H54 (cell line): ENCODE results near the gene IKZF2.

ENCODE experiments used
- DNase-seq: peaks from one replicate; pipeline ENCODE4 v3.0.0; 2011; ENCODE audit warnings: low spot score, mixed read lengths; ENCODE audit not compliant: insufficient read length
- FAIRE-seq: peaks from 3 replicates; lab custom pipeline; 2011; peaks lifted over from hg19 to GRCh38; lab: Jason Lieb, UNC
- POLR2A ChIP-seq: IDR thresholded peaks from 2 replicates; pipeline ENCODE4 v1.6.1; 2011; ENCODE audit warnings: low read depth, mild to moderate bottlenecking, low read length

Gene IKZF2

DNA sequence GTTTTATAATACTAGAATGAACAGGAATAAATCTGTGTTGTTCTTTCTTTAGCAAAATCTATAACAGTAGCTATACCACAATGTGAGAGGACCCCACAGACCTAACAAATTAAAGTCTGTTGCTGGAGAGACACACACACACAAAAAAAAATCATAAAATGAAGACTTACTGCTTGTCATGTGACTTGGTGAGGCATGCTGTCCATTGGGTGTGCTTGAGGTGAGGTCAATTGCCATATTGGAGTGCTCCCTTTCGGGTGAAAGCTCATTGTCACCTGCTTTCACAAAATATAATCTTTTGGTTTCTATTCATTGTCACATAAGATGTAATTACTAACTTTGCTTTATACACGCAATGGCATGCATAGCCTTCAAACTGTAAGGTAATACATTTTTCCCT lies 3.9 kb downstream of the IKZF2 start:
- no peak for DNase-seq
- FAIRE-seq = no peak
- no peak for TF ChIP-seq POLR2A

DNA sequence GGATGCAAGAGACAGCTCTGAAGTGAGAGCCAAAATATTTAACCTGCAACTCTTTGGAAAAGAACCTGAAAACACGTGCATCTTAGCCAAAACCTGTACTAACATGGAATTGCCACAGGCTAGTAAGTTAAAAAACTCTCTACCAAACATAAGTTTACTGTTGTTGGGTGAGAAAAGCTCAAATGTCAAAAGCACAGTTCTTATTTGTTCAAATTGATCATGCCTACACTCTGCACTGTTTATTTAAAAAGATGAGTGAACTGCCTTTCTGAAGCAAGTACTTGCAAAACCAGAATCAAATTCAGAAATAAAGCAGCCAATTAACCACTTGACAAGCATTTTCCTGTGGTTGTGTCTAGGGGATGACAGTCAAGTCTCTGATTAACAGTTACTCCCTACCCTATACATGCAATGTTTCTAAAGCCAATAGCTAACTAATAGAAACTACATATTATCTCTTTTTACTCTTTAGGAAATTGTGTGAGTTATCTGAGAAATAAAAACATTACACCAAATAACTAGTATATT lies 5.6 kb downstream of the IKZF2 start:
- DNase-seq (no peak), FAIRE-seq (no peak)
- TF ChIP-seq POLR2A = no peak

DNA sequence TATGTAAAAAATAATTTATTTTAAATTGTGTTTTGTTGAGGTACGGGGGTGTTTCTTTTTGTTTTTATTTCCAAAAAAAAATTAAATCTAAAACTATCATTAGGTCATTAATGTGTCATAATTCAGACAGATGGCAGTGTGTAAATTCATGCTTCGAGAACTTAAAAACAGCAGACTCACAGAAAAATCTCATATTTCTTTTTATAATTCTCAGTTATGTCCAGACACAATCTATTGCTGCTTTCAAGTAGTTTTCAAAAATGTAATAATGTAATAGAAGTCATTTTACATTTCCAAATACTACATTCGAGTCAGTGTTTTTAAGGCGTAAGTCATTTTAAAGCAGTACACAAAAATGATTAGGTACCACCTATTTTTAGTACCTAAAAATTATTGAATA lies 14.3 kb downstream of the IKZF2 start:
- no peak for DNase-seq
- TF ChIP-seq POLR2A = no peak
- FAIRE-seq = no peak

DNA sequence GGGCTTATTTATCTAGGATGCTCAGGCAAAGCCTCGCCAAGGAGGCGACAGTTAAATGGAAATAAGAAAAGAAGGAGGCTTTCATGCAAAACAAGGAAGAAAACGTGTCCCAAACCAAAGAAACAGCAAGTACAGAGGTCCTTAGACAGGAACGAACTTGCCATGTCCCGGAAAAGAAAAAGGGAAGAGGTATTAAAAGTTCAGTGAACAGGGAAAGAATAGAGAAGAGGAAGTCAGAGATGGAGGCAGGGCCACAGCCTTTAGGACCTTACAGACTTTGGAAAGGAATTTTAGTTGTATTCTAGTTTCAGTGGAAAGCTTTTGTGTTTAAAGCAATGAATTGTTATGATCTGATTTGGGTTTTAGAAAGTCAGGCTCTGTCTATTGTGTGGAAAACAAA lies 22.1 kb downstream of the IKZF2 start:
- TF ChIP-seq POLR2A = no peak
- FAIRE-seq (no peak), DNase-seq (no peak)

DNA sequence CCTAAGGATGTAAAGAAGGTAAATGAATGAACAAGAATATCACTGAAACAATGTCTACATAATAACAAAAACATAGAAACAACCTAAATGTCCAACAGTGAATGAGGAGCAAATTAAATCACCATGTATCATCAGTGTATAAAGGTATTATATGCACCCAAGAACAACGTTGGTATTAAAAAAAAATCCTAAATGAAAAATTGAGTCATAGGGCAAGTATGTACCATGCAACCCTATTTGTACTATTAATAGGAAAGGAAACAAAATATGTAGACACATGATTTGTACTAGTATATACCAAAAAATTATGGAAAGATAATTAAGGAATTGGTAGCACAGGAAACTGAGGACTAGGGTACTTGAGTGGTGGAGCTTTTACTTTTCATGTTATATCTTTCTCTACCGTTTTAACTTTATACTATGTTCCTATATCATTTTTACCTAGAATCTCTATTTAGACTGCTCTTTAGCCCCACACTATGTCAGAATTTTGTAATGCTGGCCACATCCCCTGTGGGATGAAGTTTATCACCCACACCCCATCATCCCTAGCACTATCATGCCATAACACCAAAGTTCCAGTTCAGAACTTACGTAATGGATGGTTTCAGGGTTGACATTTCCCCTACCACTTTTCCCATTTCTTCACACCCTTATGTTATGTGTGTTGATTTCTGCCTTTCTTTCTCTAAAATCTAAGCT lies 25.6 kb downstream of the IKZF2 start:
- no peak for DNase-seq
- TF ChIP-seq POLR2A = no peak
- FAIRE-seq = no peak

DNA sequence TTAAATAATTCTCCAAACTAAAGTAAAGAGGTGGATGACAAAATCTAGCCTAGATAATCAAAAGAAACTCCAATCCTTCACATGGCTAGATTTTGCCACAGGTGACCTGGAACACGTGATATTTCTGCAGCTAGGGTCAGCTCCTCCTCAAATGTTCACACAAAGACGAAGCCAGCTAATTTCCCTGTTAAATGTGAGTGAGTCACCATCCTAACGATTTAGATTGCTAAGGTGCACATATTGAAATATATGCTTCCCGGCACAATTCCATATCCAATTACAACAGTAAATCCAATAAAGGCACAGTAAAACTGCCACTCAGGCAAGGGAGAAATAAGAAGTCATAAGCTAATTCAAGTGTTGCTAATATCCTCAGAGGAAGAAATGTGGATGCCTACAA lies 28.7 kb downstream of the IKZF2 start:
- no peak for FAIRE-seq
- DNase-seq = no peak
- TF ChIP-seq POLR2A = no peak

DNA sequence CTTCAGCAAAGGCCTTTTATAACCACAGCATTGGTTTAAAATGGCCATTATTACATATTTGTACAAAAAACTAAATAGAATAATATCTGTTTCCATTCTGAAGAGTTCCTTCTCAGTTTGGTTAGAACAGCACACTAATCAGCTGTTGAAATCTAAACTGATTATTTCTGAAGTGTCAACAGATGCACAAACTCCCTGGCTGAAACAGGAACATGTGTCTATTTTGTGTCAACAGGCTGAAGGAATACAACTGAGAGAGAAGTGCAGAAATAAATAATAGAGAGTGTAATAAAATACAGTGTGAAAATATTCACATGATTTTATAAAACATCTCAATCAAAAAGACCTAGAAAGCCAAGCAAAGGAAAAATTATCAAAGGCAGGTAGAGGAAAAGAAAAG lies 29.7 kb downstream of the IKZF2 start:
- FAIRE-seq (no peak), DNase-seq (no peak)

DNA sequence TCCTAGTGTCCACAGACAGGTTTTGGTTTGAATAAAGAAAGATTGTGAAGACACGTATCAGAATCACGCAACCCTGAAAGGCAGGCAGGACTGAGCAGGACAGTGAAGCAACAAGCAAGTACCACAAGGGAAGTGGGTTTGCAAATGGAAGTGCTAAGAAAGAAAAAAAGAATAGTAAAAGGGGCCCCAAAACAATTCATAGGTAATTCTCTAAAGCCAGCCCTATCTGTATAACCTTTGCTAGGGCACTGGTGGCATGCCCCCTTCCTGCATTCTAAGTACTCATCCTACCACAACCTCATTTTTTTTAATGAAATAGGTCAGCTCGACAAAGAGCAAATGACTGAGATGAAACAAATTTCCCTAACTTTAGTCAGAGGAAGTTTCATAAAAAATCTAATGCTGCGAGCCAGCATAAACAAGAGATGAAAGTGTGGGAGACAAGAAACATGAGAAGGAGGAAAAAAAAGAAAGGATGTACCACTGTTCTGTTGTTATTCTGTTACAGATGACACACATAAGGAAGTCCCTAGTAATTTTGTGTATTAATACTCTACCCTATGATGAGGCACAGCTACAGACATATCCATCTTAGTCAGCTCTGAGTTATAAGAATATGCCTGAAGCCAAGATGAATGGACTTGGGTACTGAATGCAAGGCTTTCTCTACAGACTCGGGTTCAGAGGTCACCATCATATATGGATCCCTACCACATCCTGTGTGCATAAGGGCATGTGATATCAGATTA lies 32.2 kb downstream of the IKZF2 start:
- FAIRE-seq (no peak), DNase-seq (peak; percentile 5)
- TF ChIP-seq POLR2A = no peak

More for the DNA sequence above, 29.7 kb downstream of the IKZF2 start:
- no peak for TF ChIP-seq POLR2A

DNA sequence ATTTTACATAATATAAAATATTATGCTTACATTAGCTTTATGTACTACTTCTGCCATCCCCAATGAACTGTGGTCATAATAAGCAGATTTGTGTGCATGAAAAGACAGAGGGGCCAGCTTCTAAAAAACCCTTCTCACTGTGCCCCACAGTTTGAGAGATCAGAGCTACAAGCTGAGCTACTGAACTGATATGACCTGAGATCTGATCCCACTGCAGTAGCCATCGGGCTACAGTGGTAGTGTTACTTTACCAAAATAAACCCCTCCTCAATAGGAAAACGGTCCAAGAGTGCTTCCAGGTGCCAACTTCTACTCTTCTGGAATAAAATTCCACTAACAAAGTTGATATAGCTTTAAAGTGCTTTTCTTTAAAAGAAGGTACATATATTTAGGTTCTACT lies 43.1 kb downstream of the IKZF2 start:
- no peak for FAIRE-seq

DNA sequence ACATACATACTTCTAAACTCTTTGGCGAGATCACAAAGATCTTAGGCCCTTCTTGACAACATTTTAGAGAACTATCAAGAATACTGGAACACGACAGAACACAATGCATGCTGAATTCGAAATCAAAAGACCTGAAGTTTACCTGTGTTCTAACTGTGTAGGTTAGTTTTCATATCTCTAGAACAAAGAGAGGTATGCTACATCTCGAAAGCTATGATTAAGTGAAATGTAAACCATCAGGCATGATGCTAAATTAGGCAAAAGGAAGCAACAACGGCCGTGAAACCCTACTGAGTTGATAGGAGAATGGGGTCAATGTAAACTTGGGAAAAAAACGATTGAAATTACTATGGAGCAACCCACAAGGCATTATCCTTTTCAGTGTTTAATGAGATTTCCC lies 43.7 kb downstream of the IKZF2 start:
- FAIRE-seq (peak; percentile 11), DNase-seq (no peak)
- TF ChIP-seq POLR2A = no peak

More for the DNA sequence above, 43.1 kb downstream of the IKZF2 start:
- no peak for DNase-seq
- TF ChIP-seq POLR2A = no peak

DNA sequence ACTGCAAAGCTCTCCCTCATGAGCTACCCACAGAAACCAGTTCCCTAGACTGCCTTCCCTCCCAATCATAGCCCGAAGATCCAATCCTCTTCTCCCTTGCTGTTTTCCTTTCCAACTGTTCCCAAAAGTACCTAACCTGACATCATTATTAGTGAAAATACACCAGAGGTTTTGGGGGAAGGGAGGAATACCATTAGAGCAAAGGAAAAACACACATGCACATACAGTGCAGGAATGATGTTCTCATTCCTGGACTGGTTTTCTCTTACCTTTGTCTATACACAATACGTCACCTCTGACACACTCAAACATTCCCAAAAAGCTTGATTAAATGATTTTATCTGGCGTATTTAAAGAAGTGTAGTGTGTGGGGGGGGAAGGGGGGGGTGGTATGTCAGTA lies 46.2 kb downstream of the IKZF2 start:
- no peak for TF ChIP-seq POLR2A
- DNase-seq = no peak
- FAIRE-seq = peak; percentile 61

DNA sequence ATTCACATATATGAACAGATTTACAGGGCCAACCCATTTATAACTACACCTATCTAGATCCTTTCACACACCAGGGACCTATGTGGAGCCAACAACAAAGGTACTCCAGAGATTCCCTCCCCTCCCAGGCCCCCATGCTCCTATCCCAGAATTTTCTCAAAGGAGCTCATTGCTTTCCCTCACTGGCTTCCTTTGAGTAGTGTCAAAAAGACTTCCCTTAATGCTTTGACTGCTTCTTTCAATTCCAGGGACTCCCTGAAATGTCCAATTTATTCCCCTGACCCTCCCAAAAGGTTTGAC lies 46.6 kb downstream of the IKZF2 start:
- no peak for DNase-seq
- no peak for TF ChIP-seq POLR2A
- FAIRE-seq = no peak

DNA sequence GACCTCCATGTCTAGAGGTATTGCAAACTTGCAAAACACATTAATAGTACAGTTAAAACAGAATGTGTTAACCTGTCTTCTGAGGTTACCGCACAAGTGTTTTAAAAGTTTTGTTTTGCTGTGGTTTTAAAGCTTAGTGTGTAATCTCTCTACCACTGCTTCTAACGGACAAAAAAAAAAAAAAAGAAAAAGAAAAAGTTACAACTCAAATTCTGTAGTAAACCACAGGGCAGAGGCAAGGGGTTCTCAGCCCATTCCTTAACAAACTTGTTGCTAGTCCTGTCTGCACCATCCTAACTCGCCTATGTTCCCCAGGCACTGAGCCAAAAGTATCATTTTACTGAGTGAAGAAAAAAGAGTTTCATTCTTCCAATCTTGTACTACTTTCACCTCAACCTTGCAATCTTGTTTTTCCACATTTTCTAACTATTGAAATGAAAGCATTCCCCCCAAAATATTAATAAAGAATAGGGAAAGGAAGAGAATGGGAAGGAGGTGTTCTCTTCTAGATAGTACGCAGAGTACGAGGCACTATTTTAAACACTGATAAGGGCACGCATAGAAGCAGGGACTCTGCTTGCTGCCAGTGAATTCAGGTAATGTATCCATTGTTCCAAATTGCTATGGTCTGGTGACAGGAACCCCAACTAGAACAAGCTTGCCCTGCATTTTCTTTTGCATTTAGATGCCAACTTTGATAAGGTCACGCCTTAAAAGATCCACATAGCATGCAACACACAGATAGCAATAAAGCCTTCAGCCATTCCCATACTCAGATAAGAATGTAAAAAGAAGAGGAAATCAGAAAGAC lies 47.1 kb downstream of the IKZF2 start:
- no peak for TF ChIP-seq POLR2A
- DNase-seq (no peak), FAIRE-seq (no peak)
